Measurements from ENCODE around the gene ATP2C2. TPM values are rescaled to one million over a fixed set of nuclear protein-coding genes. Genes with fewer than 3 reads are reported as not detected.

The ATP2C2 gene
- total and polyA plus RNA-seq, 8 donors = 11.2 to 52.8 (median 22.2) TPM

DNA sequence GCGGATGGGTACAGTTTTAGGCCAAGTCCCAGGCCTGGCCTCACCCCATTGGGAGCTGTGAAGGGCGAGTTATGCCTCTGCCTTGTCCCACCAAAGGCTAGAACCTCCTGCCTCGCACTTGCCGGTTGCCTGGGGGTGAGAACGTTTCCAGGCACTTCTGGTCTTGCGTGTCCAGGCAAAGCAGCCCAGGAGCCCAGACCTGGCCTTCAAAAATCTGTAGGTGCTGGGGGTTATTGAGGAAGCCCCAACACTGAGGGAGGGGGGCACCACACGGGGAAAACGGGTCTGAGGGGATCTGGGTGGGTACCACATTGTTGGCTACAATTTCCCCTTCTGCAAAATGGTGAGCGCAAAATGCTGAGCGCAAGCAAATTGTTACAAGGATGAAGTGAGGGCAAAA, 12.2 kb upstream of the ATP2C2 start:
- no peaks in the 10 kb centered on the region for H3K9me3 ChIP-seq
- TF ChIP-seq, protein P1, sequence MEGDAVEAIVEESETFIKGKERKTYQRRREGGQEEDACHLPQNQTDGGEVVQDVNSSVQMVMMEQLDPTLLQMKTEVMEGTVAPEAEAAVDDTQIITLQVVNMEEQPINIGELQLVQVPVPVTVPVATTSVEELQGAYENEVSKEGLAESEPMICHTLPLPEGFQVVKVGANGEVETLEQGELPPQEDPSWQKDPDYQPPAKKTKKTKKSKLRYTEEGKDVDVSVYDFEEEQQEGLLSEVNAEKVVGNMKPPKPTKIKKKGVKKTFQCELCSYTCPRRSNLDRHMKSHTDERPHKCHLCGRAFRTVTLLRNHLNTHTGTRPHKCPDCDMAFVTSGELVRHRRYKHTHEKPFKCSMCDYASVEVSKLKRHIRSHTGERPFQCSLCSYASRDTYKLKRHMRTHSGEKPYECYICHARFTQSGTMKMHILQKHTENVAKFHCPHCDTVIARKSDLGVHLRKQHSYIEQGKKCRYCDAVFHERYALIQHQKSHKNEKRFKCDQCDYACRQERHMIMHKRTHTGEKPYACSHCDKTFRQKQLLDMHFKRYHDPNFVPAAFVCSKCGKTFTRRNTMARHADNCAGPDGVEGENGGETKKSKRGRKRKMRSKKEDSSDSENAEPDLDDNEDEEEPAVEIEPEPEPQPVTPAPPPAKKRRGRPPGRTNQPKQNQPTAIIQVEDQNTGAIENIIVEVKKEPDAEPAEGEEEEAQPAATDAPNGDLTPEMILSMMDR (IDR thresholded peaks at IDR 0.05) = no peak
- H3K4me3 ChIP-seq = no peak overlapping the region
- DNase-seq = no peak
- no peaks in the 10 kb centered on the region for H3K36me3 ChIP-seq
- intact Hi-C loops (cut with DNase I) = no loop called here
- peaks cover 3 to 16% of the 10 kb centered on the region in 2 donors for H3K4me1 ChIP-seq
- H3K27me3 ChIP-seq = no peaks in the 10 kb centered on the region
- ATAC-seq = no peak
- no peak overlapping the region for H3K27ac ChIP-seq

DNA sequence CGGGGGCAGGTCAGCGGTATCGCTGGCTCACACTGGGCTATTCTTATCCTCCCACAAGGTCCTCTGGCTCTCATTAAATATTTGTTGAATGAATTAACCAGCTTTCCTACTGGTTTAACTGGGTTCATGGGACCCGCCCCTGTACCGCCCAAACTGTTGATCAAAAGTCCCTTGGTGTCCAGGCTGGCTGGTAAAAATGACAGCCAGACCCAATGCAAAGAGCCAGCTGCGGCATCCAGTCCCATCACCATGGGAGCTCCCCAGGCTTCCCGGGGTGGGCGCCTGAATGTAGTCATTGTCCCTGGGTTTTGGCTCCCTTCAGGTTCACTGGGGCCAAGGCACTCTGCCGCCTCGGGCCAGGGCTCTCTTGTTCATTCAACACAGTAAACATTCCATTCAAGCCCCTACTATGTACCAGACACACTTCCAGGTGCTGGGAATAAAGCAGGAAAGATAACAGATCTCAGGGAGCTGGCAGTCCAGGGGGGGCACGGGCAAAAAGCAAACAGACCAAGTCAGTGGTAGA, 11.7 kb upstream of the ATP2C2 start:
- ATAC-seq = peak; percentile 95
- no peak overlapping the region for H3K27ac ChIP-seq
- TF ChIP-seq, protein P1 (IDR thresholded peaks at IDR 0.05) = no peak
- DNase-seq = no peak
- intact Hi-C loops (cut with DNase I) = no loop called here
- H3K4me3 ChIP-seq = no peak overlapping the region
- no peaks in the 10 kb centered on the region for H3K9me3 ChIP-seq
- H3K4me1 ChIP-seq = peaks cover 3 to 16% of the 10 kb centered on the region in 2 donors
- H3K27me3 ChIP-seq = no peaks in the 10 kb centered on the region
- no peaks in the 10 kb centered on the region for H3K36me3 ChIP-seq

DNA sequence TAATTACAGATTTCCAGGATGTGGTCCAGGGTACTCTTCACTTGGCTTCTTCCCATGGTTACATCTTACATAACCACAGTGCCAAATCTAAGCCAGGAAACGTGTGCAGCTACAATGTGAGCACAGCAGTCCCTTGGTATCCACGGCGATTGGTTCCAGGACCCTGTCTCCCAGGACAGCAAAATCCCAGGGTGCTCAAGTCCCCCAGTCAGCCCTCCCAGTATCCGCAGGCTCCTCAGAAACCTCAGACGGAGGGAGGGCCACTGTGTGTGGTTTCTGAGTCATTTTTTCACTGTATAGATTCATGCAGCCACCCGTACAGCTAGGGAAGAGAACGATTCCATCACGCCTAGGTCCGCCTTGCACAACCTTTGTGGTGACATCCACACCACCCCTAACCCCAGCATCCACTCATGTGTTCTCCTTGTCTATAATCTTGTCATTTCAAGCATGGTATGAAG, 11.1 kb upstream of the ATP2C2 start:
- intact Hi-C loops (cut with DNase I) = no loop called here
- H3K4me3 ChIP-seq = no peak overlapping the region
- peaks cover 3 to 16% of the 10 kb centered on the region in 2 donors for H3K4me1 ChIP-seq
- H3K9me3 ChIP-seq = no peaks in the 10 kb centered on the region
- no peak overlapping the region for H3K27ac ChIP-seq
- DNase-seq (no peak), ATAC-seq (peak; percentile 17)
- TF ChIP-seq, protein P1 (IDR thresholded peaks at IDR 0.05) = no peak
- no peaks in the 10 kb centered on the region for H3K36me3 ChIP-seq
- no peaks in the 10 kb centered on the region for H3K27me3 ChIP-seq

DNA sequence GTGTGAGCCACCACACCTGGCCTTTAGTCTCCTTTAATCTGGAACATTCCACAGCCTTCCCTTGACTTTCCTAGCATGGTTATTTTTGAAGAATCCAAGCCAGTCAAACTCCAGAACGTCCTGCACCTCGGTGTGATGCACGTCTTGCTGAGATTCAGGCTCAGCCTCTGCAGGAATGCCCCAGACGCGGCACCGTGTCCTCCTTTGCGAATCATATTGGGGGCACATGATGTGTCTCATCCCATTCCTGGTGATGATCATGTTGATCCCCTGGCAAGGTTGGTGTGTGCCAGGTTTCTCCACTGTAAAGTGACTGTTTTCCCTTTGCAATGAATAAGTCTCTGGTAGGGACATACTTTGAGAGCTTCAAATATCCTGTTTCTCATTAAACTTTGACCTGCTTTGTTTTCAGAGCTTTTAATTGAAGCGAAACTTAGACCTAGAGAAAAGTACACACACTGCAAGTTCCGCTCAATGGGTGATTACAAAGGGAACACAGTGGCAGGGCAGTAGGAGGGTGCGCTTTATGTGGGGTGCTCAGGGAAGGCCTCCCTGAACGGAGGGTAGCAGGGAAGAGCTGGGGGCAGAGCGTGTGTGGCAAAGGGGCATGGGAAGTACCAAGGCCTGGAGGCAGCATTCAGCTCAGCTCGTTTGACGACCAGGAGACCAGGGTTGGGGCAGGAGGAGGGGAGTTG, 9.6 kb upstream of the ATP2C2 start:
- Histone ChIP-seq H3K4me3 (no peak overlapping the region), H3K4me1 (peaks cover 3 to 16% of the 10 kb centered on the region in 2 donors), H3K27ac (no peak overlapping the region), H3K9me3 (no peaks in the 10 kb centered on the region), H3K36me3 (no peaks in the 10 kb centered on the region), H3K27me3 (no peaks in the 10 kb centered on the region)
- DNase-seq = no peak
- no peak for ATAC-seq
- intact Hi-C loops (cut with DNase I) = no loop called here
- TF ChIP-seq, protein P1 (IDR thresholded peaks at IDR 0.05) = no peak

DNA sequence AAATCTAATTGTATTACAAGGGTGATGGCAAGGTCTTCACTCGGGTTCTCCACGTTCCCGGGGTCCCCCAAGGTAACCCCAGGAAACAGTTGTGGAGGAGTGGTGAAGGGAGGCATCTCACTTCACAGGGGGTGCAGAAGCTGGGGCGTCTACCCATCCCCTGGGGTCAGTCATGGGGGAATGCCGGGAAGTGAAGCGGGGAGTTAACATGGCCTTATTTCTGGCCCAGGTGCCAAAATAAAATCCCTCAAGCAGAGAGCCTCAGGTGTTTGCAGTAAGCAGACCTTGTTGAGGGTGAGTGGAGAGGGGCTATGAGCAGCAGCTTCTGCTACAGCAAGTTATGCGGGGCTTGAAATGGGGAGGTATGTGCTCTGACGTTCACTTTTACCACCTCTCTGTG, 9.0 kb upstream of the ATP2C2 start:
- no peak for ATAC-seq
- TF ChIP-seq, protein P1 (IDR thresholded peaks at IDR 0.05) = no peak
- Histone ChIP-seq H3K27ac (no peak overlapping the region), H3K36me3 (no peaks in the 10 kb centered on the region), H3K4me3 (no peak overlapping the region), H3K4me1 (peaks cover 3 to 16% of the 10 kb centered on the region in 2 donors), H3K27me3 (no peaks in the 10 kb centered on the region), H3K9me3 (no peaks in the 10 kb centered on the region)
- no peak for DNase-seq
- intact Hi-C loops (cut with DNase I) = no loop called here
